ENCODE data around the gene FBXO30. TPM values are rescaled to one million over a fixed set of nuclear protein-coding genes. Genes with fewer than 3 reads are reported as not detected.
A peak's percentile ranks its signal among the peaks of the same experiment; 100 is the strongest.

The FBXO30 gene
- total and polyA plus RNA-seq, 10 of the 15 experiments (the other 5 are each of a cell fraction or from before 2014, with no cell fraction given) = 1.7 to 6.9 (median 5.3) TPM

GRCh38 chr6:145814501-145815308 lies at the start of gene FBXO30 (continued):
- no peak for TF ChIP-seq WRNIP1 (IDR thresholded peaks at IDR 0.05; ENCODE audit: borderline replicate concordance, low read depth, low read length)
- no peak for TF ChIP-seq ZBTB11 (CRISPR knock-in tag; IDR thresholded peaks at IDR 0.05)
- TF ChIP-seq IRF3 (IDR thresholded peaks at IDR 0.05) = no peak
- peak; percentile 56; the same call in 1 of the 2 replicates for TF ChIP-seq CREB1 (IDR thresholded peaks at IDR 0.05; ENCODE audit: low read depth)
- no peak for TF ChIP-seq REST (IDR thresholded peaks at IDR 0.05; ENCODE audit: low read depth, low read length)
- no peak for TF ChIP-seq ESRRA (IDR thresholded peaks at IDR 0.05; ENCODE audit: low read length)
- TF ChIP-seq POLR2AphosphoS2 (IDR thresholded peaks at IDR 0.05; ENCODE audit: low read depth, low read length) = peak; percentile 80; the same call in 1 of the 2 replicates
